ENCODE measurements around the gene ING4. TPM values are rescaled to one million over a fixed set of nuclear protein-coding genes. Genes with fewer than 3 reads are reported as not detected.

ING4 gene
- total RNA-seq, 2 experiments from 2014 or later: 13.8 to 15.2 TPM

- Mint-ChIP-seq H3K9me3 (no peaks in the 10 kb centered on the region), H3K27ac (no peak overlapping the region), H3K4me1 (ENCODE audit: low read depth) (peaks cover 6% of the 10 kb centered on the region), H3K27me3 (no peaks in the 10 kb centered on the region), H3K4me3 (no peak overlapping the region), H3K36me3 (peaks cover 52% of the 10 kb centered on the region)
- DNase-seq: no peak
- CTCF ChIA-PET: no interaction called here
- intact Hi-C loops (cut with micrococcal nuclease): no loop called here
- POLR2A ChIA-PET: no interaction called here
These were observed 14.0 kb upstream of the ING4 start for GRCh38 chr12:6676962-6677361.

- ChIA-PET POLR2A (no interaction called here), CTCF (interaction anchor here (2.6 kb wide), 1 partner anchor 17 kb away, joined by 7 read pairs; the partner anchor contains the start of gene ZNF384)
- intact Hi-C loops (cut with micrococcal nuclease): no loop called here
- Mint-ChIP-seq H3K36me3 (peaks cover 61% of the 10 kb centered on the region), H3K4me3 (no peak overlapping the region), H3K9me3 (no peaks in the 10 kb centered on the region), H3K27ac (no peak overlapping the region), H3K4me1 (ENCODE audit: low read depth) (no peaks in the 10 kb centered on the region), H3K27me3 (no peaks in the 10 kb centered on the region)
- DNase-seq: no peak
These were observed 9.2 kb upstream of the ING4 start for GRCh38 chr12:6672143-6672542.

- DNase-seq: no peak
- Mint-ChIP-seq H3K4me1 (ENCODE audit: low read depth) (peaks cover 9% of the 10 kb centered on the region), H3K27ac (no peak overlapping the region), H3K4me3 (no peak overlapping the region), H3K9me3 (no peaks in the 10 kb centered on the region), H3K27me3 (no peaks in the 10 kb centered on the region), H3K36me3 (peaks cover 49% of the 10 kb centered on the region)
- CTCF ChIA-PET: interaction anchor here (0.9 to 1.2 kb wide), 4 partner anchors 21 to 111 kb away, joined by 3 to 4 read pairs (median 3); partner anchors contain the start of gene ZNF384
- intact Hi-C loops (cut with micrococcal nuclease): no loop called here
- POLR2A ChIA-PET: no interaction called here
These were observed 4.8 kb upstream of the ING4 start for GRCh38 chr12:6667559-6668210.

- ChIA-PET CTCF (interaction anchor here (3.6 kb wide), 1 partner anchor 18 kb away, joined by 18 read pairs; no protein-coding TSS in a partner anchor), POLR2A (no interaction called here)
- no peak overlapping the region for H3K4me3 Mint-ChIP-seq
- H3K36me3 Mint-ChIP-seq: peaks cover 36% of the 10 kb centered on the region
- no peak for DNase-seq
- peaks cover 17% of the 10 kb centered on the region for H3K4me1 Mint-ChIP-seq (ENCODE audit: low read depth)
- H3K27ac Mint-ChIP-seq: no peak overlapping the region
- intact Hi-C loops (cut with micrococcal nuclease): no loop called here
- no peaks in the 10 kb centered on the region for H3K9me3 Mint-ChIP-seq
- no peaks in the 10 kb centered on the region for H3K27me3 Mint-ChIP-seq
These were observed 3.3 kb upstream of the ING4 start for GRCh38 chr12:6666211-6666610.

- DNase-seq: no peak
- POLR2A ChIA-PET: no interaction called here
- no peaks in the 10 kb centered on the region for H3K9me3 Mint-ChIP-seq
- H3K4me1 Mint-ChIP-seq (ENCODE audit: low read depth): peaks cover 17% of the 10 kb centered on the region
- H3K27ac Mint-ChIP-seq: no peak overlapping the region
- H3K36me3 Mint-ChIP-seq: peaks cover 27% of the 10 kb centered on the region
- H3K4me3 Mint-ChIP-seq: no peak overlapping the region
- CTCF ChIA-PET: interaction anchor here (1.8 to 3.6 kb wide), 2 partner anchors 19 to 24 kb away, joined by 7 to 18 read pairs; partner anchors contain the start of gene ZNF384
- intact Hi-C loops (cut with micrococcal nuclease): no loop called here
- H3K27me3 Mint-ChIP-seq: no peaks in the 10 kb centered on the region
These were observed 2.0 kb upstream of the ING4 start for GRCh38 chr12:6664902-6665301.

GRCh38 chr12:6662602-6662905 is 365 bp downstream of the ING4 start:
- Mint-ChIP-seq H3K4me1 (ENCODE audit: low read depth) (peaks cover 22% of the 10 kb centered on the region), H3K4me3 (peak overlapping the region; percentile 91), H3K27ac (peak overlapping the region; percentile 83), H3K36me3 (peaks cover 6% of the 10 kb centered on the region), H3K27me3 (no peaks in the 10 kb centered on the region), H3K9me3 (no peaks in the 10 kb centered on the region)
- intact Hi-C loops (cut with micrococcal nuclease): loop anchor here (2.0 kb wide), 1 partner anchor 30 kb away; no protein-coding TSS in a partner anchor
- DNase-seq: no peak
- CTCF ChIA-PET: no interaction called here
- POLR2A ChIA-PET: no interaction called here

- DNase-seq: no peak
- CTCF ChIA-PET: no interaction called here
- intact Hi-C loops (cut with micrococcal nuclease): no loop called here
- POLR2A ChIA-PET: no interaction called here
- H3K4me3 Mint-ChIP-seq: no peak overlapping the region
- H3K27me3 Mint-ChIP-seq: no peaks in the 10 kb centered on the region
- H3K4me1 Mint-ChIP-seq (ENCODE audit: low read depth): peaks cover 4% of the 10 kb centered on the region
- no peaks in the 10 kb centered on the region for H3K9me3 Mint-ChIP-seq
- H3K36me3 Mint-ChIP-seq: peaks cover 23% of the 10 kb centered on the region
- no peak overlapping the region for H3K27ac Mint-ChIP-seq
These were observed 8.9 kb downstream of the ING4 start for GRCh38 chr12:6653987-6654386.

- Mint-ChIP-seq H3K36me3 (peaks cover 24% of the 10 kb centered on the region), H3K9me3 (no peaks in the 10 kb centered on the region), H3K27ac (no peak overlapping the region), H3K27me3 (no peaks in the 10 kb centered on the region), H3K4me3 (no peak overlapping the region), H3K4me1 (ENCODE audit: low read depth) (no peaks in the 10 kb centered on the region)
- intact Hi-C loops (cut with micrococcal nuclease): no loop called here
- no peak for DNase-seq
- ChIA-PET CTCF (interaction anchor here (0.6 kb wide), 1 partner anchor 183 kb away, joined by 3 read pairs; no protein-coding TSS in a partner anchor), POLR2A (no interaction called here)
These were observed 9.6 kb downstream of the ING4 start for GRCh38 chr12:6653342-6653741.

- ChIA-PET CTCF (interaction anchor here (0.6 to 1.3 kb wide), 2 partner anchors 27 to 184 kb away, joined by 3 read pairs; no protein-coding TSS in a partner anchor), POLR2A (no interaction called here)
- H3K4me3 Mint-ChIP-seq: no peak overlapping the region
- no peak for DNase-seq
- H3K9me3 Mint-ChIP-seq: no peaks in the 10 kb centered on the region
- H3K36me3 Mint-ChIP-seq: peaks cover 30% of the 10 kb centered on the region
- intact Hi-C loops (cut with micrococcal nuclease): no loop called here
- H3K27me3 Mint-ChIP-seq: no peaks in the 10 kb centered on the region
- H3K27ac Mint-ChIP-seq: no peak overlapping the region
- H3K4me1 Mint-ChIP-seq (ENCODE audit: low read depth): no peaks in the 10 kb centered on the region
These were observed 10.5 kb downstream of the ING4 start for GRCh38 chr12:6652391-6652790.

- H3K4me3 Mint-ChIP-seq: no peak overlapping the region
- CTCF ChIA-PET: no interaction called here
- no peaks in the 10 kb centered on the region for H3K9me3 Mint-ChIP-seq
- no peak for DNase-seq
- peaks cover 34% of the 10 kb centered on the region for H3K36me3 Mint-ChIP-seq
- POLR2A ChIA-PET: no interaction called here
- intact Hi-C loops (cut with micrococcal nuclease): no loop called here
- H3K27me3 Mint-ChIP-seq: no peaks in the 10 kb centered on the region
- peaks cover 5% of the 10 kb centered on the region for H3K4me1 Mint-ChIP-seq (ENCODE audit: low read depth)
- no peak overlapping the region for H3K27ac Mint-ChIP-seq
These were observed 12.1 kb downstream of the ING4 start for GRCh38 chr12:6650832-6651231.

GRCh38 chr12:6647083-6647604 is 15.8 kb downstream of the ING4 start, which contains the start of gene ACRBP:
ACRBP (minus strand) TSS chr12:6647432; CDS start chr12:6647366, 66 bp downstream.
- H3K27me3 Mint-ChIP-seq: no peaks in the 10 kb centered on the region
- DNase-seq: peak; percentile 53
- peaks cover 5% of the 10 kb centered on the region for H3K4me1 Mint-ChIP-seq (ENCODE audit: low read depth)
- intact Hi-C loops (cut with micrococcal nuclease): no loop called here
- ChIA-PET CTCF (interaction anchor here (0.9 kb wide), 1 partner anchor 226 kb away, joined by 3 read pairs; the partner anchor contains the start of gene SPSB2), POLR2A (no interaction called here)
- H3K9me3 Mint-ChIP-seq: peaks cover 18% of the 10 kb centered on the region
- H3K36me3 Mint-ChIP-seq: peaks cover 38% of the 10 kb centered on the region
- H3K4me3 Mint-ChIP-seq: peak within 1 kb of the TSS; percentile 56
- H3K27ac Mint-ChIP-seq: no peak within 1 kb of the TSS

GRCh38 chr12:6646276-6647082 is 16.4 kb downstream of the ING4 start:
- POLR2A ChIA-PET: no interaction called here
- CTCF ChIA-PET: no interaction called here
- Mint-ChIP-seq H3K4me3 (peak overlapping the region; percentile 56), H3K27me3 (no peaks in the 10 kb centered on the region), H3K9me3 (peaks cover 18% of the 10 kb centered on the region), H3K4me1 (ENCODE audit: low read depth) (peaks cover 5% of the 10 kb centered on the region), H3K36me3 (peaks cover 35% of the 10 kb centered on the region), H3K27ac (no peak overlapping the region)
- intact Hi-C loops (cut with micrococcal nuclease): no loop called here
- DNase-seq: no peak

Measured in activated CD4-positive, alpha-beta memory T cell treated with anti-CD3 and anti-CD28 coated beads for 36 hours (primary cell).